Neutrophil (primary cell): ENCODE measurements around the gene PLEK2.

Experiments used
- H3K27ac ChIP-seq: fragments of 200-600 bp; sonication (generic); 2 replicates; pipeline ENCODE4 v1.5.1; 2016; ENCODE audit warnings: mild to moderate bottlenecking, moderate library complexity
- H3K27me3 ChIP-seq: fragments of 200-600 bp; sonication (generic); 2 replicates; pipeline ENCODE4 v1.6.0; 2016; ENCODE audit warnings: mild to moderate bottlenecking
- H3K36me3 ChIP-seq: fragments of 200-600 bp; sonication (generic); 2 replicates; pipeline ENCODE4 v1.5.1; 2017
- H3K4me1 ChIP-seq, 2 experiments: fragments of 200-600 bp in 1 of 2; sonication (generic) in 1 of 2; 1 replicate in 1 of 2; 2 replicates in 1 of 2; pipeline versions ENCODE4 v1.5.1 to v1.6.1; 2013 to 2016; ENCODE audit warnings: low read depth in 1 of 2, low read length in 1 of 2, mild to moderate bottlenecking in 1 of 2, moderate library complexity in 1 of 2; ENCODE audit not compliant: control insufficient read depth in 1 of 2, insufficient read depth in 1 of 2
- H3K4me3 ChIP-seq, 2 experiments: fragments of 200-600 bp in 1 of 2; sonication (generic) in 1 of 2; 1 replicate in 1 of 2; 2 replicates in 1 of 2; pipeline ENCODE4 v1.5.1; 2013 to 2016; ENCODE audit warnings: low read depth in 1 of 2, low read length in 1 of 2, mild to moderate bottlenecking in 1 of 2, moderate library complexity in 1 of 2
- H3K9me3 ChIP-seq: fragments of 200-600 bp; sonication (generic); 2 replicates; pipeline ENCODE4 v1.5.1; 2016
- CTCF ChIP-seq: fragments of 200-600 bp; sonication (generic); IDR thresholded peaks from 2 replicates; pipeline ENCODE4 v1.5.1; 2016; ENCODE audit warnings: antibody characterized with exemption

Gene PLEK2

GRCh38 chr14:67426983-67427606 is 15.1 kb upstream of the PLEK2 start:
- H3K4me3 ChIP-seq, result no peak overlapping the region

GRCh38 chr14:67426161-67426560 is 14.2 kb upstream of the PLEK2 start:
- Histone ChIP-seq H3K27ac (no peak overlapping the region), H3K36me3 (no peaks in the 10 kb centered on the region), H3K9me3 (no peaks in the 10 kb centered on the region), H3K27me3 (peaks cover 43% of the 10 kb centered on the region), H3K4me1 (peaks cover 0 to 6% of the 10 kb centered on the region in 2 experiments), H3K4me3 (no peak overlapping the region)
- no peak for TF ChIP-seq CTCF

More at GRCh38 chr14:67426983-67427606, 15.1 kb upstream of the PLEK2 start:
- no peaks in the 10 kb centered on the region for H3K36me3 ChIP-seq
- no peak for TF ChIP-seq CTCF
- H3K9me3 ChIP-seq, result no peaks in the 10 kb centered on the region
- H3K4me1 ChIP-seq, result peaks cover 0 to 6% of the 10 kb centered on the region in 2 experiments
- peaks cover 43% of the 10 kb centered on the region for H3K27me3 ChIP-seq
- H3K27ac ChIP-seq, result no peak overlapping the region

- no peak for TF ChIP-seq CTCF
- Histone ChIP-seq H3K27me3 (peaks cover 43% of the 10 kb centered on the region), H3K9me3 (no peaks in the 10 kb centered on the region), H3K4me1 (peaks cover 0 to 6% of the 10 kb centered on the region in 2 experiments), H3K36me3 (no peaks in the 10 kb centered on the region), H3K27ac (no peak overlapping the region), H3K4me3 (no peak overlapping the region)
Observed at GRCh38 chr14:67425608-67426007, 13.6 kb upstream of the PLEK2 start.

GRCh38 chr14:67424539-67424938 is 12.6 kb upstream of the PLEK2 start:
- TF ChIP-seq CTCF, result no peak
- H3K27ac ChIP-seq, result no peak overlapping the region
- H3K9me3 ChIP-seq, result no peaks in the 10 kb centered on the region
- peaks cover 0 to 6% of the 10 kb centered on the region in 2 experiments for H3K4me1 ChIP-seq
- no peak overlapping the region for H3K4me3 ChIP-seq
- peaks cover 43% of the 10 kb centered on the region for H3K27me3 ChIP-seq
- H3K36me3 ChIP-seq, result no peaks in the 10 kb centered on the region

- peaks cover 0 to 6% of the 10 kb centered on the region in 2 experiments for H3K4me1 ChIP-seq
- no peak for TF ChIP-seq CTCF
- peaks cover 43% of the 10 kb centered on the region for H3K27me3 ChIP-seq
- H3K9me3 ChIP-seq, result no peaks in the 10 kb centered on the region
- no peaks in the 10 kb centered on the region for H3K36me3 ChIP-seq
- H3K4me3 ChIP-seq, result no peak overlapping the region
- no peak overlapping the region for H3K27ac ChIP-seq
Observed at GRCh38 chr14:67423424-67423823, 11.5 kb upstream of the PLEK2 start.
